Measurements from ENCODE around the gene ZNF770.

The ZNF770 gene

DNA sequence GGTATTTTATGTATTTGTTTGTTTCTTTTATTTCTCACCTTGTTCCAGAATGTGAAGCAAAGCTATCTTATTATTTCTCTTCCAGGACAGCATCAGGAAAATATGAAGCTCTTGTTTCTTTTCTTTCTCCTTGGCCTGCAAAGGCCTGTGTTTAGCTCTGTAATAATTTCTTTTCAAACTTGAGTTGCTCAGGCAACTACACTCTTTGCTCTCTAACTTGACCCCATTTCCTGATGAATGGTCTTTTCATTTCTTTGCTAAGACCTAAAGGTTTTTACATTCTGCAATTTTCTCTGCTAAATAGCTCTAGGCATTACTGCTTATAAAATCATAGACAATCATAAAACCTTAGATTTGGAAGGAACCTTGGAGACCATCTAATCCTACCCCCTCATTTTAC, 26.2 kb upstream of the ZNF770 start:
- no peak overlapping the region for H3K4me3 ChIP-seq (ENCODE audit: low read depth, low read length)
- TF ChIP-seq, protein P1, sequence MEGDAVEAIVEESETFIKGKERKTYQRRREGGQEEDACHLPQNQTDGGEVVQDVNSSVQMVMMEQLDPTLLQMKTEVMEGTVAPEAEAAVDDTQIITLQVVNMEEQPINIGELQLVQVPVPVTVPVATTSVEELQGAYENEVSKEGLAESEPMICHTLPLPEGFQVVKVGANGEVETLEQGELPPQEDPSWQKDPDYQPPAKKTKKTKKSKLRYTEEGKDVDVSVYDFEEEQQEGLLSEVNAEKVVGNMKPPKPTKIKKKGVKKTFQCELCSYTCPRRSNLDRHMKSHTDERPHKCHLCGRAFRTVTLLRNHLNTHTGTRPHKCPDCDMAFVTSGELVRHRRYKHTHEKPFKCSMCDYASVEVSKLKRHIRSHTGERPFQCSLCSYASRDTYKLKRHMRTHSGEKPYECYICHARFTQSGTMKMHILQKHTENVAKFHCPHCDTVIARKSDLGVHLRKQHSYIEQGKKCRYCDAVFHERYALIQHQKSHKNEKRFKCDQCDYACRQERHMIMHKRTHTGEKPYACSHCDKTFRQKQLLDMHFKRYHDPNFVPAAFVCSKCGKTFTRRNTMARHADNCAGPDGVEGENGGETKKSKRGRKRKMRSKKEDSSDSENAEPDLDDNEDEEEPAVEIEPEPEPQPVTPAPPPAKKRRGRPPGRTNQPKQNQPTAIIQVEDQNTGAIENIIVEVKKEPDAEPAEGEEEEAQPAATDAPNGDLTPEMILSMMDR (IDR thresholded peaks at IDR 0.05; ENCODE audit: control insufficient read depth, extremely low read depth, insufficient read depth) = no peak
- no peak for DNase-seq (ENCODE audit: low read depth)

DNA sequence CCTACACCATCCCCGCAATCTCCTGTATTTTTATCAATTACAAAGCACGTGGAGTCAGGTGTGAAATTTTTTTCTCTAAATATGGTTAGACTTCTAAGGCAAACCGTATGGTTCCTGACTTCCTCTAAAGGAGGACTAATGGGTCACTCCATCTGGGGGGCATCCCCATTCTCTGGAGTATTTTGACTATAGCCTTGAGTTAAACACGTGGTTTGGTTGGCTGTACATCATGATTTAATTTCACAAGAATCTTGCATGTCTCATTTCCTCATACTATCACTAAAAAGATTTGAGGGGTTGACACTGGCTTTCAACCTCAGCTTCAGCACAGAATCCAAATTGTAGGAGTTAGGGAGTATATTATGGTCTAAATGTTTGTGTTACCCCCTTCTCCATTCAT, 25.3 kb upstream of the ZNF770 start:
- TF ChIP-seq, protein P1 (IDR thresholded peaks at IDR 0.05; ENCODE audit: control insufficient read depth, extremely low read depth, insufficient read depth) = no peak
- H3K4me3 ChIP-seq (ENCODE audit: low read depth, low read length) = no peak overlapping the region
- no peak for DNase-seq (ENCODE audit: low read depth)

DNA sequence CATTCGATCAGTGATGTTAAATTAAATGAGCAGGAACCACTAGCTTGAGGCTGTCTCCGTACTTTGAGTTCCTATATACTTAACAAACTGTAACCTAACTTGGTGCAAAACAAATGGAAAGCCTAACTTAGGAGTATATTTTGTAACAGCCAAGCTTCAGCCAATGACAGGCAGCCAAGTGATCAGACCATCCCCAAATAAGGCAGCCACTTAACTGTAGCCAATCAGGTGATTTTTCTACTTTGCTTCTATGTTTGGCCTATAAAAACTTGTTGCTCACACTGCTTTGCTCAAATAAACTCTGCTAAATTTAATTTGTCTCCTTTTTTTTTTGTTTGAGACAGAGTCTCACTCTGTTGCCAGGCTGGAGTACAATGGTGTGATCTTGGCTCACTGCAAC, 19.3 kb upstream of the ZNF770 start:
- TF ChIP-seq, protein P1 (IDR thresholded peaks at IDR 0.05; ENCODE audit: control insufficient read depth, extremely low read depth, insufficient read depth) = no peak
- no peak for DNase-seq (ENCODE audit: low read depth)
- no peak overlapping the region for H3K4me3 ChIP-seq (ENCODE audit: low read depth, low read length)

DNA sequence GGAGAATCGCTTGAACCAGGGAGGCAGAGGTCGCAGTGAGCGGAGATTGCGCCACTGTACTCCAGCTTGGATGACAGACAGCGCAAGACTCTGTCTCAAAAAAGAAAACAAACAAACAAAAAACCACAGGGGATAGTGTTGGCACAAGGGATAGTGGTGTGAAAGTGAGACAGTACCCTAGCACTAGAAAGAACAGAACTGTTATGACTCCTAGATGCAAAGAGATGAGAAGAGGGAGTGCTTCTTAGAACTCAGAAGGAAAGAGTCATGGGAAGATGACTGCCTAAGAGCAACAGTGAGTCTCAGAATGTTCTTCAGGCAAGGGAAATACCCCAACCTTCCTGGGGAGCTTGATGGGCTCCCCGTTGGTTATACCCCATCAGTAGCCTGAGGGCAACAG, 17.8 kb upstream of the ZNF770 start:
- no peak for DNase-seq (ENCODE audit: low read depth)
- H3K4me3 ChIP-seq (ENCODE audit: low read depth, low read length) = no peak overlapping the region
- TF ChIP-seq, protein P1 (IDR thresholded peaks at IDR 0.05; ENCODE audit: control insufficient read depth, extremely low read depth, insufficient read depth) = no peak

DNA sequence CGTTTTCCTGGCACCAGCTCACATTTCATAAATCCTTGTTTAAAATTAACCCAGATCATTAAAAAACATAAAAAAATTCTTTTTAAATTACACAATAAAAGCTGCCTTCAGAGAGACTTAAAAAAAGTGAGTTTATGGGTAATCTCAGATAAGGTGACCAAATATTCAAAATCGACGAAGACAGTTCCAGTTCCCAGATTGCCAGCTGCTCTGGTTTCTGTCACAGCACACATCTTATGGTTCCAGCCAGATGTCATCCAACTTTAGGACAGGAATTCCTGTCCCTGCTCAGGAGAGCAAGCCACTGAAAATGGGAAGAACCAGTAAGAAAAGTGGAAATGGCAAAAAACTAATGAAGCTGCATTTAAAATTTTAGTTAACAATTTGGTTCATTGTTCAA, 15.8 kb upstream of the ZNF770 start:
- TF ChIP-seq, protein P1 (IDR thresholded peaks at IDR 0.05; ENCODE audit: control insufficient read depth, extremely low read depth, insufficient read depth) = no peak
- H3K4me3 ChIP-seq (ENCODE audit: low read depth, low read length) = no peak overlapping the region
- DNase-seq (ENCODE audit: low read depth) = no peak

DNA sequence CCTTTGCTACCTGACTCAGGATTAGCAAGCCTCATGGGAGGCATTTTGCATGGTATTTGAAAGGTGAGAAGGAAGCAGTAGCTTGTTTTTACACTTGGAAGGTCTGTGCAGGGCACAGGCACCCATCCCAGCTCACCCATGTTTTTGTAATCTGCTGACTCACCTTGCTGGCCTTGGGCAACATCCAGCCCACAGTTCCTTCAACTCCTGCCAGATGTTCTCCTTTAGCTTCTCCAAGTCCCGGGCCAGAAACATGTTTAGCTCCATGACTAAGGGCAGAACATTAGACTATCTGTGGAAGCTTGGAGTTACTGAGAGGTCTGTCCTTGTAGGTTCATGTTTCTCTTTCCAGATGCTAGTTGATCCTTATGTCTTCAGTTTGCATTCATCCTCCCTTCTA, 12.4 kb upstream of the ZNF770 start:
- TF ChIP-seq, protein P1 (IDR thresholded peaks at IDR 0.05; ENCODE audit: control insufficient read depth, extremely low read depth, insufficient read depth) = no peak
- DNase-seq (ENCODE audit: low read depth) = no peak
- H3K4me3 ChIP-seq (ENCODE audit: low read depth, low read length) = no peak overlapping the region

DNA sequence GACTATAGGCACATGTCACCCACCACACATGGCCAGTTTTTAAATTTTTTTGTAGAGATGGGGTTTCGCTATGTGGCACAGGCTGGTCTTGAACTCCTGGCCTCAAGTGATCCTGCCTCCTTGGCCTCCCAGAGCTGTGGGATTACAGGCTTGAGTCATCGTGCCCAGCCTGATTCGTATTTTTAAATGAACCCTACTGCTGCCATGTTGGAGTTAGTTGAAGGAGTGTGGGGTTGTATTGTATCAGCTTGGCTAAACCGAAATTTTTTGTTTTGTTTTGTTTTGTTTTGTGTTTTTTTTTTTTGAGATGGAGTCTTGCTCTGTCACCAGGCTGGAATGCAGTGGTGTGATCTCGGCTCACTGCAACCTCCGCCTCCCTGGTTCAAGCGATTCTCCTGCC, 11.8 kb upstream of the ZNF770 start:
- no peak overlapping the region for H3K4me3 ChIP-seq (ENCODE audit: low read depth, low read length)
- TF ChIP-seq, protein P1 (IDR thresholded peaks at IDR 0.05; ENCODE audit: control insufficient read depth, extremely low read depth, insufficient read depth) = no peak
- DNase-seq (ENCODE audit: low read depth) = no peak

Measured in LNCaP clone FGC (cell line).